OCI-M1 (cell line): Measurements from ENCODE around the gene STARD9.
"Not testable (repeated sequence)": the region's sequence is repeated elsewhere in the genome, so short reads cannot be mapped to it uniquely, and the experiment has no call there.

ENCODE experiments used
- DNase-seq: peaks from one replicate; lab custom pipeline; 2025; lab: John Stamatoyannopoulos, UW

STARD9 gene

GRCh38 chr15:42729409-42729808 is 154.0 kb downstream of the STARD9 start:
- no peak for DNase-seq

- DNase-seq: no peak
These were observed 154.7 kb downstream of the STARD9 start for GRCh38 chr15:42730135-42730534.

- no peak for DNase-seq
These were observed 155.1 kb downstream of the STARD9 start for GRCh38 chr15:42730536-42730935.

GRCh38 chr15:42731461-42731860 is 156.1 kb downstream of the STARD9 start:
- no peak for DNase-seq

GRCh38 chr15:42732095-42732827 is 156.9 kb downstream of the STARD9 start:
- no peak for DNase-seq

GRCh38 chr15:42733027-42733426 is 157.6 kb downstream of the STARD9 start:
- no peak for DNase-seq

- no peak for DNase-seq
These were observed 158.8 kb downstream of the STARD9 start for GRCh38 chr15:42734076-42734672.

GRCh38 chr15:42735382-42736165 is 160.2 kb downstream of the STARD9 start:
- no peak for DNase-seq

GRCh38 chr15:42736178-42736792 is 160.9 kb downstream of the STARD9 start:
- DNase-seq: peak; percentile 29

GRCh38 chr15:42736793-42737528 is 161.6 kb downstream of the STARD9 start, which contains the start of gene CDAN1:
CDAN1 (minus strand) TSS chr15:42737128; CDS start chr15:42737102, 26 bp downstream.
- peak; percentile 92 for DNase-seq

GRCh38 chr15:42737529-42738328 is 162.3 kb downstream of the STARD9 start:
- DNase-seq: peak; percentile 81

GRCh38 chr15:42741710-42742109 is 166.3 kb downstream of the STARD9 start:
- DNase-seq: no peak

GRCh38 chr15:42742149-42742548 is 166.7 kb downstream of the STARD9 start:
- no peak for DNase-seq

GRCh38 chr15:42744195-42744594 is 168.8 kb downstream of the STARD9 start:
- no peak for DNase-seq

- DNase-seq: no peak
These were observed 173.9 kb downstream of the STARD9 start for GRCh38 chr15:42749266-42749665.

- no peak for DNase-seq
These were observed 174.9 kb downstream of the STARD9 start for GRCh38 chr15:42750306-42750705.

- no peak for DNase-seq
These were observed 183.7 kb downstream of the STARD9 start for GRCh38 chr15:42759093-42759492.

- DNase-seq: no peak
These were observed 185.4 kb downstream of the STARD9 start for GRCh38 chr15:42760759-42761158.

- not testable (repeated sequence) for DNase-seq
These were observed 186.4 kb downstream of the STARD9 start for GRCh38 chr15:42761813-42762212.

GRCh38 chr15:42764154-42764731 is 188.8 kb downstream of the STARD9 start:
- DNase-seq: not testable (repeated sequence)
